Fibroblast of peridontal ligament (primary cell): Measurements from ENCODE around the gene AOX1.
"Not testable (repeated sequence)": the region's sequence is repeated elsewhere in the genome, so short reads cannot be mapped to it uniquely, and the experiment has no call there.

Experiments used
- DNase-seq: peaks from one replicate; pipeline ENCODE4 v3.0.0-alpha.2; 2010; ENCODE audit errors: extremely low read depth

The AOX1 gene

DNA sequence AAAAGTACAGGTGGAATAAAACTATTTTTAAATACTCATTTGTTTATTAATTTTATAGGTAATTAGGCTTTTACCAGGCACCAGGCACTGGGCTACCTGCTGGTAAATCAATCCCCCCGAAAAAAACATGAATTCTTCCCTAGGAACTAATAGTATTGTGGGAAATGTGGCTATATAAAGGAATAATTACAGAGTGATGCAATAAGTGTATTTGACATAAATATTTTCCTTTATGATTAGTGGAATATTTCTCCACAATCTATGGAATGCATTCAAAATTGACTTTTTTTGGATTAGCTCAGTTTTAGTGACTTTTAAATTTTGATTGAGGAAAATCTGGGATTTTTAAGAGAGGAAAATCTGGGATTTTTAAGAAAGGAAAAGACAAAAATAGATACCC, 116.2 kb downstream of the AOX1 start:
- no peak for DNase-seq

DNA sequence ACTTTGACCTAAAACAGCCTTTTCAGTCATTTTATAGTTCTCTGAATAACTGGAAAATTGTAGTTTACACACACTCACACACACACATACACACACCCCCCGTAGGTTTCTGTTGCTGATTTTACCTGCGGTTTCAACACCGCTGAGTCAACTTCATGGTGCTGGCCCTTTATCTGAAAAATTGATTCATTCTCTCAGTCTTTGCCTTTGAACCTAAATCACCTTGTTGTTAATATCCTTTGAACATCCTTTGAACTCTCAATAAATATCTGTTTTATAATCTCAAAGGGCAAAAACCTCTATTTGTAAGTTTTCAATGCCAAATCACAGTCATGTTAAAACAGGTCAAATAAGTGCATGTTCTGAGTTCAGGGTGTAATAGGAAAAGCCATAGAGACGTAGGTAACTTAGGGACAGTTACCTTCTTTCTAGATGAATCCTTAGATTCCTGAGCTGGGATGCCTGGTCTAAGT, 116.9 kb downstream of the AOX1 start:
- DNase-seq: no peak

DNA sequence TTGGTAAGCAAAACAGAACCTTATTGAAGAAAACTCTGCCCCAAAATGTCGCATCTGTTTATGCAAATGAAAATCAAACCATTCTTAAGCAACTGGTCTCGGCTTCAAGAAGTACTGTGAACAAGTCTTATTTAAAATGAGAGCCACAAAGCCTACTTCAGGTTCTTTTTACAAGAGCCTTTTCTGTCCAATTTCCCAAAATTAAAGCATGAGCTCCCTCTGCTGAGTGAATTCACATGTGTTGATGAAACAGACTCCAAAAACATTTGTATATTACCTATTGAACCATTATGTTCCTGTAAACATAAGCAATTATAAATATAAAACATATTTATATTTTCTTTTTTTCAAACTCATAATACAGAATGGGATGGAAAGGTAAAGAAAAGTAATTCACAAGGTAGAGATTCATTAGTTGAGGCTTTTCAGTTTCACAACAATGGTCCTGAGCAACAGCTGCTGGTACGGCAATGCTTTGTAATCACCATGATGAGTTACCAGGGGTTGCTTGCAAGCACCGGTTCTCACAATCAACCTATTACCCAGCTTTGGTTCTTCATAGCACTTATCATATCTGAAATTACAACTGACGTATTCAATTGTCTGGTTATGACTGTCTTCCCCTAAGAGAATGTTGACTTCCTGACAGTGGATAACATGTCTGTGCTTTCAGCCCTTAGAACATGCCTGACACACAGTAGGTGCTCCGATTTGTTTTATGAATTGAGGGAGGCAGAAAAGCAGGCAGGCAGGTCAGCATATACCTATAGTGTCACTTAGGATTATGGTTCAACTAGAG, 117.5 kb downstream of the AOX1 start:
- DNase-seq: peak; percentile 93

DNA sequence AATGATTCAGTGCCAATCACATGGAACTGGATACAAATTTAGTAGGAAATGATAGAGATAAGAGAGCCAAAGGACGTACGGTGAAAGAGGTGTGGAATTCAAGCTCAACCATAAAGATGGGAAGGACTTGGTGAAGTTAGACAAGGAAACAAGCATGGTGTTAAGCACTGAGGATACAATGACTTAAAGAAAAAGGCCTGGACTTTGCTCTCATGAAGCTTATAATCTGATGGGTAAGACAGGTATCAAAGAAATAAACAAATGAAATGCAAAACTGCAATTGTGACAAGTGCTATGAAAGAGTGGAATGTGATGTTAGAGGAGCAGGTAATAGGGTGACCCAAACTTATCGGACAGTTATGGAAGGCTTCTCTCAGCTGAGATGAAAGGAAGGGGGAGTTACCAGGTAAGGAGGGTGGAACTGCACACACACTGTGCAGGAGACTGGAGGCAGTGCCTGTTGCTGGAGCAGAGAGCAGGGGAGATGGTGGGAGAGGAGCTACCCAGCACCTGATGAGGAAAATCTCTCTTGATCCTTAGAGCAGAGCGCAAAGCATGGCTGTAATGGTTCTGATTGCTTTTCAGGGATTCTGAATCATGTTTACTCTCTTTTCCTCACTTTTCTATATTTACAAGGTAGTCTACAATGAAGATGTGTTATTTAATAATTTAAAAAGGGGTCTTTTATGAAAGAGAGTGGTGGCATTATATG, 118.3 kb downstream of the AOX1 start:
- no peak for DNase-seq

DNA sequence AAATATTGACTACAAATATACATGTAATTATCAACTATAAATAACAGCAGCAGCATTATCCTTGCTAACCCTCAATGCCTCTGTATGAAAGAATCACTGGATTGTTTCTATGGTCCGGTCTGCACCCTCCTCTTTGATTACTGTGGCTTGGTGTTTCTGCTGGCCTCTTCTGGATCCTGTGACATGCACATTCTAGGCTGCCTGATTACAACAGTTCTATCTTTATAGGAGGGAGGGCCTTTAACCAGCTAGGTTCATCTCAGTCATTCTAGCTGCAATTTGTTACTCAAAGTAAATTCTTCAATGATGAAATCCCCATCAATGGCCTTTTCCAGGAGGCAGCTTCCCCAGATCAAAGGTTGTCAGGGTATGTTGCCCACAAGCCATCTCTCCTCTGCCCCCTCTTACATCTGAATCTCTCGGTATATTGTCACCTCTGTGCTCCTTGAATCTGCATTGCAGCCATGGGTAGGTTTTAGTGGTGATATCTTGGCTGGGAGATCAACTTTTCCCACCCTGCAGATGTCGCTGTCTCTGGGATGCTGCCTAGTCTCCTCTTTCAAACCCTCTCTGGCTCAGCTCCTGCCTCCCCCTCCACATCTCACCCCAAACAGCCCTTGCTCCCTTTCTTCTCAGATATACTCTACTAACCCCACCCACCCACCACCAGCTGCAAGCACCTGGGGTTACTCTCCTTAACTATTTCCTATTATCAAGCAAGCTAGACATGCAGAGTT, 119.7 kb downstream of the AOX1 start:
- no peak for DNase-seq

DNA sequence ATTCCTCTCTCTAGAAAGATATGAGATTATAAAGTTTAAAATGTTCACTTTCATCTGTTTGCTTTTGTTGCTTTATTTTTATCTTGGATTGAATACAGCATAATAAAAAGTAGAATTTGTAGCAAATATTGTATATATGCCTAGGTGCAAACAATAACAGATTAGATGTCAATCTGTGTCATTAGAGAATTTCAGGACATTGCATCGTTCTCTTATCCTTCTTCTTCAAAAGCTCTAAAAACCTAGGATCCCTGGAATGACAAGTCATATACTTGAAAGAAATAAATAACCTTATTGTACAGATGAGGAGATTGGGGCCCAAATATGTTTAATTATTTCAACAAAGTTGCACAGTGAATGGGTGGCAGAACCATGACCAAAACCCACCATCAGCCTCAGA, 123.1 kb downstream of the AOX1 start:
- no peak for DNase-seq

- peak; percentile 92 for DNase-seq
Measured at GRCh38 chr2:200713003-200713703, 127.3 kb downstream of the AOX1 start.

- no peak for DNase-seq
Measured at GRCh38 chr2:200713704-200714064, 127.9 kb downstream of the AOX1 start.

- DNase-seq: not testable (repeated sequence)
Measured at GRCh38 chr2:200715014-200715413, 129.2 kb downstream of the AOX1 start.

- no peak for DNase-seq
Measured at GRCh38 chr2:200716386-200716785, 130.6 kb downstream of the AOX1 start.
